B cell (primary cell): Measurements from ENCODE around the gene TGFBR2. TPM values are rescaled to one million over a fixed set of nuclear protein-coding genes. Genes with fewer than 3 reads are reported as not detected.
A peak's percentile ranks its signal among the peaks of the same experiment; 100 is the strongest.

ENCODE experiments used
- ATAC-seq: fragments of 200-7000 bp; cut with Tn5 transposase; one replicate; pipeline ENCODE4 v1.10.0; 2021; ENCODE audit warnings: low read depth, mild to moderate bottlenecking, moderate number of reproducible peaks, moderate library complexity
- CTCF ChIA-PET: fragments of 350-600 bp; sonication (Branson Sonifier 250); formaldehyde crosslinking; loops from one replicate; lab custom pipeline; 2021; ENCODE audit warnings: antibody characterized with exemption, inconsistent platforms; lab: Charles Lee
- POLR2A ChIA-PET: fragments of 350-600 bp; sonication (Branson Sonifier 250); formaldehyde crosslinking; loops from one replicate; lab custom pipeline; 2021; ENCODE audit warnings: antibody characterized with exemption; lab: Charles Lee
- DNase-seq: peaks from one replicate; pipeline ENCODE4 v3.0.0; 2013
- H2AFZ ChIP-seq: 2 replicates; pipeline ENCODE4 v1.6.1; 2012; ENCODE audit warnings: mild to moderate bottlenecking, low read depth, low read length; ENCODE audit not compliant: insufficient read depth, poor library complexity, severe bottlenecking
- H3K27ac ChIP-seq, 2 donors: 1 replicate in 1 of 2; 2 replicates in 1 of 2; pipeline ENCODE4 v1.5.1; 2012 to 2013; ENCODE audit warnings: low read length in 2 of 2, mild to moderate bottlenecking in 2 of 2, moderate library complexity in 1 of 2
- H3K27me3 ChIP-seq, 4 experiments: fragments of 200-600 bp in 1 of 4; sonication (generic) in 1 of 4; replicated peaks in 1 of 4; 1 replicate in 2 of 4; 2 replicates in 2 of 4; pipeline versions ENCODE4 v1.6.1 to v1.7.0; 2013 to 2016; ENCODE audit warnings: low read length in 3 of 4, mild to moderate bottlenecking in 2 of 4, mixed read lengths in 1 of 4, moderate library complexity in 1 of 4; ENCODE audit not compliant: insufficient read depth in 4 of 4, control insufficient read depth in 3 of 4; ENCODE audit errors: control extremely low read depth in 1 of 4
- H3K36me3 ChIP-seq, 2 experiments: replicated peaks in 1 of 2; 1 replicate in 1 of 2; 2 replicates in 1 of 2; pipeline versions ENCODE4 v1.6.1 to v1.7.1; 2013; ENCODE audit warnings: low read length in 1 of 2; ENCODE audit not compliant: insufficient read depth in 2 of 2, control insufficient read depth in 1 of 2; ENCODE audit errors: control extremely low read depth in 1 of 2, extremely low read depth in 1 of 2
- H3K4me1 ChIP-seq, 2 donors: fragments of 200-600 bp in 1 of 2; sonication (generic) in 1 of 2; 1 replicate in 1 of 2; 2 replicates in 1 of 2; pipeline versions ENCODE4 v1.5.1 to v1.6.1; 2013 to 2017; ENCODE audit warnings: low read length in 2 of 2; ENCODE audit not compliant: control insufficient read depth in 2 of 2, insufficient read depth in 2 of 2
- H3K4me2 ChIP-seq: replicated peaks from 2 replicates; pipeline ENCODE3; 2012; ENCODE audit warnings: mild to moderate bottlenecking, low read depth, low read length; ENCODE audit not compliant: poor library complexity, severe bottlenecking
- H3K4me3 ChIP-seq, 5 experiments: fragments of 200-600 bp in 1 of 5; sonication (generic) in 1 of 5; 1 replicate in 3 of 5; 2 replicates in 2 of 5; pipeline versions ENCODE4 v1.5.1 to v1.7.0; 2011 to 2016; ENCODE audit warnings: low read length in 4 of 5, mild to moderate bottlenecking in 4 of 5, low read depth in 2 of 5, control low read depth in 1 of 5, moderate library complexity in 1 of 5; ENCODE audit not compliant: insufficient read depth in 1 of 5; ENCODE audit errors: control extremely low read depth in 1 of 5, extremely low read depth in 1 of 5
- H3K79me2 ChIP-seq: fragments of 200-600 bp; sonication (generic); one replicate; pipeline ENCODE4 v1.6.0; 2016; ENCODE audit warnings: low read length; ENCODE audit not compliant: control insufficient read depth, insufficient read depth
- H3K9ac ChIP-seq: fragments of 200-600 bp; sonication (generic); 2 replicates; pipeline ENCODE4 v1.6.1; 2017; ENCODE audit warnings: mild to moderate bottlenecking, low read length, moderate library complexity
- H3K9me3 ChIP-seq, 3 donors: one replicate each; pipeline versions ENCODE4 v1.6.1 to v1.7.1; 2013; ENCODE audit warnings: low read length in 2 of 3; ENCODE audit not compliant: control insufficient read depth in 2 of 3, insufficient read depth in 1 of 3; ENCODE audit errors: control extremely low read depth in 1 of 3
- H4K20me1 ChIP-seq: 2 replicates; pipeline ENCODE4 v1.6.0; 2012; ENCODE audit warnings: mild to moderate bottlenecking, low read length; ENCODE audit not compliant: insufficient read depth, control insufficient read depth, poor library complexity, severe bottlenecking
- H3K27ac Mint-ChIP-seq: one replicate; pipeline ENCODE4 v1.8.0; 2021; ENCODE audit warnings: mixed read lengths
- H3K27me3 Mint-ChIP-seq: one replicate; pipeline ENCODE4 v1.8.0; 2021; ENCODE audit warnings: mixed read lengths
- H3K4me1 Mint-ChIP-seq: one replicate; pipeline ENCODE4 v1.8.0; 2021; ENCODE audit warnings: mixed read lengths
- H3K4me3 Mint-ChIP-seq: one replicate; pipeline ENCODE4 v1.8.0; 2021; ENCODE audit warnings: mixed read lengths
- H3K9me3 Mint-ChIP-seq: one replicate; pipeline ENCODE4 v1.8.0; 2022; ENCODE audit warnings: mixed read lengths; ENCODE audit not compliant: insufficient read depth
- CTCF ChIP-seq: fragments of 200-600 bp; IDR thresholded peaks from one replicate; pipeline ENCODE4 v1.8.0; 2022; ENCODE audit warnings: antibody characterized with exemption, mild to moderate bottlenecking
- EZH2 ChIP-seq: IDR thresholded peaks from 2 replicates; pipeline ENCODE4 v1.6.1; 2012; ENCODE audit warnings: borderline replicate concordance, low read depth, mild to moderate bottlenecking, moderate library complexity, low read length; ENCODE audit not compliant: insufficient read depth, poor library complexity, severe bottlenecking
- WGBS: methylation state at CpG from one replicate; pipeline ENCODE4 v1.1.5; 2013; ENCODE audit warnings: missing lambda C conversion rate; ENCODE audit not compliant: insufficient coverage; 5-methylcytosine and 5-hydroxymethylcytosine counted together
- intact Hi-C: fragments of 100-400 bp; cut with micrococcal nuclease; formaldehyde crosslinking; loops from one replicate; pipeline ENCODE4 v1.10.0; 2022
- polyA plus RNA-seq: library from polyadenylated mRNA; depleted of rRNA; stranded (reverse); fragments of >200 nt; gene quantifications from 2 replicates; pipeline ENCODE4 v1.2.3, GENCODE V29; 2012
- total RNA-seq, 2 donors: library from RNA; stranded (reverse); fragments of 120-200 nt in 1 of 2; gene quantifications; 1 replicate in 1 of 2; 2 replicates in 1 of 2; pipeline versions ENCODE4 v1.2.3 to v1.2.4, GENCODE V29; 2013 to 2022

The TGFBR2 gene
- total and polyA plus RNA-seq, 2 donors (not counting 1 experiment from before 2014, with no cell fraction given): 68.7 to 189 TPM

DNA sequence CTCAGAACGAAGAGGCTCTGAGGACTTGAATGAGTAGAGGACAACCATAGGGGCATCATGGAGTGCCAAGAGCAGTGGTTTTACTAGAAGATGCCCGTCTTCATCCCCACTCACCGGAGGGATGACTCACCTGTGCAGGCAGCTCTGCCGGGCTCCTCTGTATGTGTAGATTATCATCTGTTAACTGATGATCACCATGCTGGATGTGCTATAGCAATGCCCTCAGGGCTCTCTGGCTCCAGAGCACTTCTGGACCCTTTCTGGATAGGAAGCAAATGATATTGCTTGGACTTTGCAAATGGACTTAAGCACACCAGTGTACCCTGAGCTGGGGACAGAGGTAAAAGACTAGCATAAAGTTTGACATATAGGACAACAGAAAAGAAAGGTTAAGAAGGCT lies 10.2 kb upstream of the TGFBR2 start:
- TF ChIP-seq EZH2 (no peak), CTCF (no peak)
- Histone ChIP-seq H3K9ac (no peak overlapping the region), H2AFZ (no peak overlapping the region), H3K4me1 (peaks cover 19 to 28% of the 10 kb centered on the region in 2 donors), H3K9me3 (peaks cover 0 to 1% (median 0%) of the 10 kb centered on the region in 3 donors), H3K4me2 (no peak overlapping the region), H3K27me3 (no peaks in the 10 kb centered on the region), H3K79me2 (peaks cover 5% of the 10 kb centered on the region), H4K20me1 (no peaks in the 10 kb centered on the region), H3K27ac (no peak overlapping the region), H3K4me3 (no peak overlapping the region), H3K36me3 (no peaks in the 10 kb centered on the region)
- H3K4me3 Mint-ChIP-seq: no peak overlapping the region
- peaks cover 32% of the 10 kb centered on the region for H3K4me1 Mint-ChIP-seq
- no peaks in the 10 kb centered on the region for H3K27me3 Mint-ChIP-seq
- intact Hi-C loops: no loop called here
- ChIA-PET POLR2A (no interaction called here), CTCF (interaction anchor here (0.7 to 1.0 kb wide), 2 partner anchors 28 to 111 kb away, joined by 3 read pairs; no protein-coding TSS in a partner anchor)
- H3K27ac Mint-ChIP-seq: no peak overlapping the region
- H3K9me3 Mint-ChIP-seq: no peaks in the 10 kb centered on the region
- ATAC-seq: no peak
- WGBS: 95% methylated on average over 4 of the region's 4 CpGs
- no peak for DNase-seq

DNA sequence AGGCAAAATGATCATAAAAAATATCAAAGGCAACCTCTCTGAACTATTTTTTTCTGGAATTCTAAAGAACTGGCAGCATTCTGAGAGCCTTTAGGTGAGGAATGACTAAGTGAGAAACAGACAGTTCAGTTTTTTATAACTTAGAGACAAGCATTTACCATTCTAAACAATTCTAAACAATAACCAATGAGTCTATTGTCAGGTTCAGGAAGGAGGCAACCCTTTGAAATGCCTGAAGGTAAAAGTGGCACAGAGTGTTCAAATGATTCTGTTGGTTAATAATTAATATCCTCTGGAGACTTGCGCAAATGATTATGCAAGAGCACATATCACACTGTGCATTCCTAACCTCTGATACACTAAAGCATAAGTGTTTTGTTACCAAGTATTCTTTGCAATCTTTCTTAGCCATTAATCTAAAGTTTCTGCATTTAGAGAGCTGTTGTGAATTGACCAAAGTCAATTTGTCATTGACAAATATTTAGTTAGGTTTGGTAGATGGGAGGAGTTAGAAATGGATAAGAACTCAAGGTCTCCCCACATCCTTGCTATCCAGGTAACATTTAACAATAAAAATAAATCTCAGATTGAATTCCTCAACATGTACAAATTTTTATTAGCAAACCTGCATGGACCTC lies 9.2 kb upstream of the TGFBR2 start:
- H3K79me2 ChIP-seq: peaks cover 12% of the 10 kb centered on the region
- no peak overlapping the region for H3K4me3 ChIP-seq
- no CpG with 5 or more reads among the region's 1 CpG for WGBS
- no peak overlapping the region for H3K4me2 ChIP-seq
- Mint-ChIP-seq H3K9me3 (no peaks in the 10 kb centered on the region), H3K4me1 (peaks cover 40% of the 10 kb centered on the region), H3K27me3 (no peaks in the 10 kb centered on the region), H3K27ac (peak overlapping the region; percentile 56), H3K4me3 (no peak overlapping the region)
- no peak overlapping the region for H2AFZ ChIP-seq
- H3K27me3 ChIP-seq: no peaks in the 10 kb centered on the region
- no peak overlapping the region for H3K27ac ChIP-seq
- DNase-seq (no peak), ATAC-seq (no peak)
- intact Hi-C loops: no loop called here
- H3K9ac ChIP-seq: no peak overlapping the region
- POLR2A ChIA-PET: no interaction called here
- peaks cover 0 to 4% (median 1%) of the 10 kb centered on the region in 3 donors for H3K9me3 ChIP-seq
- TF ChIP-seq EZH2 (no peak), CTCF (no peak)
- peaks cover 24 to 34% of the 10 kb centered on the region in 2 donors for H3K4me1 ChIP-seq
- CTCF ChIA-PET: no interaction called here
- no peaks in the 10 kb centered on the region for H3K36me3 ChIP-seq
- H4K20me1 ChIP-seq: no peaks in the 10 kb centered on the region
